ENCODE data around the gene MYL4.

GRCh38 chr17:47252209-47252608 lies 43.1 kb downstream of the MYL4 start:
- no peak for TF ChIP-seq CTCF (IDR thresholded peaks at IDR 0.05)
- TF ChIP-seq POLR2A (IDR thresholded peaks at IDR 0.05) = no peak
- TF ChIP-seq POLR2AphosphoS5 (IDR thresholded peaks at IDR 0.05; ENCODE audit: insufficient read depth in 1 of 2, low read depth in 1 of 2) = no peak
